Activated naive CD4-positive, alpha-beta T cell treated with anti-CD3 and anti-CD28 coated beads, Interleukin-2, amount 10 ng/mL, durations not matched to agents 5 hours and 36 hours (primary cell): ENCODE results near the gene MSX2. TPM values are rescaled to one million over a fixed set of nuclear protein-coding genes. Genes with fewer than 3 reads are reported as not detected.

ENCODE experiments used
- microRNA-seq: library from miRNA; unstranded; fragments of <30 nt; microRNA quantifications from one replicate; pipeline ENCODE4 v1.2.0, GENCODE V29; 2022; ENCODE audit warnings: borderline microRNAs expressed, borderline replicate concordance
- total RNA-seq, 2 experiments: library from RNA; stranded (reverse); gene quantifications; one replicate each; pipeline ENCODE4 v1.2.3, GENCODE V29; 2021

The MSX2 gene
- not detected for total RNA-seq

DNA sequence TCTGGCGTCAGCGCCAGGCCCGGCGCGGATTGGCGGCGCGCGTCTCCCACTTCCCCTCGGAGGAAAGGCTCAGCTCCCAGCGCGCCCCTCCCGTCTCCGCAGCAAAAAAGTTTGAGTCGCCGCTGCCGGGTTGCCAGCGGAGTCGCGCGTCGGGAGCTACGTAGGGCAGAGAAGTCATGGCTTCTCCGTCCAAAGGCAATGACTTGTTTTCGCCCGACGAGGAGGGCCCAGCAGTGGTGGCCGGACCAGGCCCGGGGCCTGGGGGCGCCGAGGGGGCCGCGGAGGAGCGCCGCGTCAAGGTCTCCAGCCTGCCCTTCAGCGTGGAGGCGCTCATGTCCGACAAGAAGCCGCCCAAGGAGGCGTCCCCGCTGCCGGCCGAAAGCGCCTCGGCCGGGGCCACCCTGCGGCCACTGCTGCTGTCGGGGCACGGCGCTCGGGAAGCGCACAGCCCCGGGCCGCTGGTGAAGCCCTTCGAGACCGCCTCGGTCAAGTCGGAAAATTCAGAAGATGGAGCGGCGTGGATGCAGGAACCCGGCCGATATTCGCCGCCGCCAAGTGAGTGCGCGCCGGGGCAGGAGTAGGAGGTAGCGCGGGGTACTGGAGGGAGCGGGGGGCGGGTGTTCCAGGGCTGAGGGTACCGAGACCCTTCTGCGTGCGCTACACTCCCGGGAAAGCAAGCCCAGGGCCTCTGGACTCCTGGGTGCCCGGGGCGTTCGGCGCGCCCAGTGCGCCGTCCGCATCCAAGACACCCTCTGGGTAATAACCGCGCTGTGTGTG is at the start of gene MSX2:
MSX2 (plus strand) TSS at position 99 of the 777 bp plus-strand sequence; CDS start at position 177, 78 bp downstream.

Small RNA genes lying within 50 kb of the gene (microRNA-seq; reads per million reads assigned to microRNA genes)
- not detected for gene MIR4634
